ACC112 (cell line): ENCODE data around the gene AGT.

Experiments
- H2AFZ ChIP-seq: fragments of 200-600 bp; sonication (generic); one replicate; pipeline ENCODE4 v1.6.0; 2017; ENCODE audit warnings: antibody characterized with exemption, low read length; ENCODE audit not compliant: unreplicated experiment
- H3K27ac ChIP-seq: fragments of 200-600 bp; sonication (generic); 2 replicates; pipeline ENCODE4 v1.5.1; 2014; ENCODE audit warnings: low read depth, mild to moderate bottlenecking, antibody characterized with exemption, low read length, moderate library complexity
- H3K27me3 ChIP-seq: fragments of 200-600 bp; sonication (generic); 2 replicates; pipeline ENCODE4 v1.6.1; 2014; ENCODE audit warnings: mild to moderate bottlenecking, antibody characterized with exemption, low read length, moderate library complexity, mixed read lengths; ENCODE audit not compliant: insufficient read depth
- H3K36me3 ChIP-seq: fragments of 200-600 bp; sonication (generic); 2 replicates; pipeline ENCODE4 v1.6.1; 2016; ENCODE audit warnings: mild to moderate bottlenecking, antibody characterized with exemption, low read length, moderate library complexity, mixed read lengths; ENCODE audit not compliant: insufficient read depth
- H3K4me1 ChIP-seq: fragments of 200-600 bp; sonication (generic); one replicate; pipeline ENCODE4 v1.6.1; 2016; ENCODE audit warnings: low read length, mixed read lengths; ENCODE audit not compliant: insufficient read depth, unreplicated experiment, control insufficient read depth
- H3K4me3 ChIP-seq: fragments of 200-600 bp; sonication (generic); 2 replicates; pipeline ENCODE4 v1.5.1; 2014; ENCODE audit warnings: mild to moderate bottlenecking, low read depth, low read length
- H3K79me2 ChIP-seq: fragments of 200-600 bp; sonication (generic); one replicate; pipeline ENCODE4 v1.6.0; 2016; ENCODE audit warnings: low read length; ENCODE audit not compliant: control insufficient read depth, unreplicated experiment, insufficient read depth

Gene AGT

GRCh38 chr1:230713915-230714764 lies at the start of gene AGT:
AGT (minus strand) TSS chr1:230714122; CDS start chr1:230710823, 3,299 bp downstream.
- Histone ChIP-seq H3K27ac (no peak within 1 kb of the TSS), H3K36me3 (no peaks in the 10 kb centered on the region), H3K27me3 (0 out of 2 replicates have a peak, but pooled peaks cover 6% of the 10 kb centered on the region), H3K79me2 (no peaks in the 10 kb centered on the region), H3K4me1 (peaks cover 11% of the 10 kb centered on the region), H2AFZ (peak within 1 kb of the TSS; percentile 41), H3K4me3 (no peak within 1 kb of the TSS)

- no peaks in the 10 kb centered on the region for H3K36me3 ChIP-seq
- no peak overlapping the region for H3K4me3 ChIP-seq
- no peak overlapping the region for H2AFZ ChIP-seq
- no peaks in the 10 kb centered on the region for H3K79me2 ChIP-seq
- peaks cover 58% of the 10 kb centered on the region for H3K27me3 ChIP-seq
- H3K4me1 ChIP-seq: no peaks in the 10 kb centered on the region
- H3K27ac ChIP-seq: no peak overlapping the region
Measured at GRCh38 chr1:230761443-230762167, 47.7 kb upstream of the AGT start.

GRCh38 chr1:230760360-230760827 lies 46.5 kb upstream of the AGT start:
- H3K4me1 ChIP-seq: no peaks in the 10 kb centered on the region
- peaks cover 58% of the 10 kb centered on the region for H3K27me3 ChIP-seq
- no peak overlapping the region for H2AFZ ChIP-seq
- H3K27ac ChIP-seq: no peak overlapping the region
- H3K4me3 ChIP-seq: no peak overlapping the region
- H3K79me2 ChIP-seq: no peaks in the 10 kb centered on the region
- H3K36me3 ChIP-seq: no peaks in the 10 kb centered on the region

- no peak overlapping the region for H3K4me3 ChIP-seq
Measured at GRCh38 chr1:230759369-230760065, 45.6 kb upstream of the AGT start.

GRCh38 chr1:230758709-230759368 lies 44.9 kb upstream of the AGT start:
- Histone ChIP-seq H3K36me3 (no peaks in the 10 kb centered on the region), H3K79me2 (no peaks in the 10 kb centered on the region), H3K4me3 (no peak overlapping the region), H3K27ac (no peak overlapping the region), H3K27me3 (peaks cover 54% of the 10 kb centered on the region), H2AFZ (no peak overlapping the region), H3K4me1 (no peaks in the 10 kb centered on the region)

More at GRCh38 chr1:230759369-230760065, 45.6 kb upstream of the AGT start:
- H3K4me1 ChIP-seq: no peaks in the 10 kb centered on the region
- H3K36me3 ChIP-seq: no peaks in the 10 kb centered on the region
- no peak overlapping the region for H3K27ac ChIP-seq
- H3K27me3 ChIP-seq: peaks cover 55% of the 10 kb centered on the region
- H2AFZ ChIP-seq: no peak overlapping the region
- no peaks in the 10 kb centered on the region for H3K79me2 ChIP-seq

- Histone ChIP-seq H3K4me3 (no peak overlapping the region), H3K4me1 (no peaks in the 10 kb centered on the region), H3K36me3 (no peaks in the 10 kb centered on the region), H3K27me3 (peaks cover 51% of the 10 kb centered on the region), H3K79me2 (no peaks in the 10 kb centered on the region), H2AFZ (no peak overlapping the region), H3K27ac (no peak overlapping the region)
Measured at GRCh38 chr1:230757856-230758708, 44.2 kb upstream of the AGT start.

GRCh38 chr1:230754796-230755195 lies 40.9 kb upstream of the AGT start:
- no peak overlapping the region for H3K4me3 ChIP-seq
- H3K4me1 ChIP-seq: no peaks in the 10 kb centered on the region
- H3K27ac ChIP-seq: no peak overlapping the region
- H2AFZ ChIP-seq: no peak overlapping the region
- H3K79me2 ChIP-seq: no peaks in the 10 kb centered on the region
- H3K27me3 ChIP-seq: peaks cover 28% of the 10 kb centered on the region
- H3K36me3 ChIP-seq: no peaks in the 10 kb centered on the region

GRCh38 chr1:230753586-230754251 lies 39.8 kb upstream of the AGT start:
- H3K27ac ChIP-seq: no peak overlapping the region
- no peak overlapping the region for H3K4me3 ChIP-seq

GRCh38 chr1:230753191-230753585 lies 39.3 kb upstream of the AGT start:
- peaks cover 12% of the 10 kb centered on the region for H3K27me3 ChIP-seq
- no peak overlapping the region for H2AFZ ChIP-seq
- no peaks in the 10 kb centered on the region for H3K36me3 ChIP-seq
- H3K4me1 ChIP-seq: no peaks in the 10 kb centered on the region
- no peak overlapping the region for H3K27ac ChIP-seq
- H3K4me3 ChIP-seq: no peak overlapping the region
- H3K79me2 ChIP-seq: no peaks in the 10 kb centered on the region

More at GRCh38 chr1:230753586-230754251, 39.8 kb upstream of the AGT start:
- Histone ChIP-seq H3K27me3 (peaks cover 17% of the 10 kb centered on the region), H3K4me1 (no peaks in the 10 kb centered on the region), H3K36me3 (no peaks in the 10 kb centered on the region), H3K79me2 (no peaks in the 10 kb centered on the region), H2AFZ (no peak overlapping the region)
